ENCODE measurements around the gene TNFAIP1. TPM values are rescaled to one million over a fixed set of nuclear protein-coding genes. Genes with fewer than 3 reads are reported as not detected.
"Not testable (repeated sequence)": the region's sequence is repeated elsewhere in the genome, so short reads cannot be mapped to it uniquely, and the experiment has no call there.

The TNFAIP1 gene
- polyA plus RNA-seq, 3 donors from 2014 or later = 4.7 to 11.6 (median 6.7) TPM

DNA sequence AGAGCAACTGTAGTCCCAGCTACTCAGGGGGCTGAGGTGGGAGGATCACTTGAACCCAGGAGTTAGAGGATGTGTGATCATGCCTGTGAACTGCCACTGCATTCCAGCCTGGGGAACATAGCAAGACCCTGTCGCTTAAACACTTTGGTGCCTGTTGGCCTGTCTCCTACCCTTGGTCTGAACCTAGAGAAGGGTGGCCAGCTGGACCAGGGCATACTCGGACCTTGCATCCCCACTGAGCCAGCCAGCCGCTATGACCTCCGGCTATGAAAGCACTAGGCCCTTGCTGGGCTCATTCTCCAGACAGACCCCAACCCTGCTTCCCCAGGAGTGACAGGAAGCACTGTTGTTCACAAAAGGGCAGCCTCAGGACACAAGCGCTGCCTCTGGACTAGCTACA lies 4.9 kb upstream of the TNFAIP1 start:
- no peaks in the 10 kb centered on the region for H3K9me3 Mint-ChIP-seq
- H3K4me3 Mint-ChIP-seq = no peak overlapping the region
- peaks cover 2 to 10% (median 2%) of the 10 kb centered on the region in 3 donors for H3K27me3 Mint-ChIP-seq (ENCODE audit: low read depth in 3 of 3)
- H3K4me1 Mint-ChIP-seq = peaks cover 20 to 32% of the 10 kb centered on the region in 2 donors
- DNase-seq = no peak
- H3K27ac Mint-ChIP-seq = peak overlapping the region in 1 of 6 donors; percentile 20
- peaks cover 0 to 25% (median 8%) of the 10 kb centered on the region in 3 donors for H3K36me3 Mint-ChIP-seq

DNA sequence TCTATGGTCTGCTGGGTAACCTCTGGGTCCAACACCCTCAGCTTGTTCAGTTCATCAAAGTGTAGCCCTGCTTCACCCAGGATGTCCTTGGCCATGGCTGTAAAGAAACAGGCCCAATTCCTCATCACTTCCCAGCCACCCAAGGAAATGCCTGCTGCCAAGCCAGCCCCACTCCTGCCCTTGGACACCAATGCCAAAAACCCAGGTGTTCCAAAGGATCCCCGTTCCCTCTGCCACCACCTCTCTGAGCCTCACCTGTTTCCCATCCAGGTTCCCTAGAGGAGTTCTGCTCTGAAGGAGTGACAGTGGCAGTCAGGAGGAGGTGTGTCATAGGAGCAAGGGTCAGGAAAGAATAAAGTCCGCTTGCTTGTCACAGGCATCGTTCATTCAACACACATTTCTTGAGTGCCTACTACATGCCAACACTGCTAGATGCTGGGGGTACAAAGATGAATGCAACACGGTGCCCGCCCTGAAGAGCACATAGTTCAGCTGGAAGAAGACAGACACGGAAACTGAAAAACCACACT lies 3.6 kb upstream of the TNFAIP1 start:
- DNase-seq = no peak
- Mint-ChIP-seq H3K36me3 (peaks cover 0 to 16% (median 8%) of the 10 kb centered on the region in 3 donors), H3K4me3 (peak overlapping the region in 1 of 5 donors; percentile 46), H3K4me1 (peaks cover 30 to 43% of the 10 kb centered on the region in 2 donors), H3K27me3 (ENCODE audit: low read depth in 3 of 3) (peaks cover 2 to 10% (median 3%) of the 10 kb centered on the region in 3 donors), H3K27ac (peak overlapping the region in 1 of 6 donors; percentile 33), H3K9me3 (no peaks in the 10 kb centered on the region)

DNA sequence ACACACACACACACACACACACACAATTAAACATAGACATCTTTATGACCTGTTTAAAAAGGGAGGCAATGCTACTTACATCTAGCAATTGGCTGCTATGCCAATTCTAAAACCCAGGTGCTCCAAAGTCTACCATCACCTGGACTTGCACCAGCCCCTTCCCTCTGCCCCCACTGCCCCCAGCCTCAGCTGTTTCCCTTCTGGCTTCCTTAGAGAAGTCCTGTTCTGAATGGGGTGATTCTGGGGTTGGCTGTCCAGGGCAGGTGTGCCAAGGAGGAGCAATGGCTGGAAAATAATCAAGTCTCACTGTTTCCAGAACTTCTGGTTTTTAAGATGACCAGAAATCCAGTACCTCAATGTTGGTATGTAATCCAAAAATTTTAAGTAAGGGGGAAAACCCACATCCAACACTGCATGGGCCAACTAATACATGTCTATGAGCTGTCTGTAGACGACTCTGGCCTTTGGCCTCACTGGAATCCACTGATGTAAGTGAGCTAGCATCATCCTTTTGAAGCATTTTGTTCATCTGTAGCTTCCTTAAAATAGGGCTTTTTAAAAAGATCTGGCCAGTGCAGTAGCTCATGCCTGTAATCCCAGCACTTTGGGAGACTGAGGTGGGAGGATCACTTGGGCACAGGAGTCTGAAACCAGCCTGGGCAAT lies 2.3 kb upstream of the TNFAIP1 start:
- peaks cover 38 to 53% of the 10 kb centered on the region in 2 donors for H3K4me1 Mint-ChIP-seq
- peaks cover 0 to 1% (median 0%) of the 10 kb centered on the region in 6 donors for H3K9me3 Mint-ChIP-seq
- peak overlapping the region in 2 of 5 donors; percentile 7 to 95 for H3K4me3 Mint-ChIP-seq
- H3K36me3 Mint-ChIP-seq = peaks cover 0 to 12% (median 8%) of the 10 kb centered on the region in 3 donors
- DNase-seq = no peak
- H3K27ac Mint-ChIP-seq = peak overlapping the region in 4 of 6 donors; percentile 19 to 96 (median 86)
- peaks cover 2 to 10% (median 3%) of the 10 kb centered on the region in 3 donors for H3K27me3 Mint-ChIP-seq (ENCODE audit: low read depth in 3 of 3)

DNA sequence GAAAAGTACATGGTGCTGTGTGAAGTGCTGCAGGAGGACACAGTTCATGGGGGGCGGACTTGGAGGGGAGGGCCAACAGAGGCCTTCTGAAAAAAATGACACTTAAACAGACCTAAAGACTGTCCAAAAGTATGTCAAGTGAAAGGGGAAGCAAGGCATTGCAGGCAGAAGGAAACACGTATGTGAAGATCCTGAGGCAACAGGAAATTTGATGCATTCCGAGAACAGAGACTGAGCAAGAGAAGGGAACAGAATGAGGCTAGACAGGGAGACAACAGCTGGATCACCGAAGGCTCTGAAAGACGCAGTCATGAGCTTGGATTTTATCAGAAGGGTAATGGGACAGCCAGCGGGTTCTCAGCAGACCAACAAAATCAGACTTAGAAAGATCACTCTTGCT lies 1.4 kb upstream of the TNFAIP1 start:
- peaks cover 2 to 10% (median 3%) of the 10 kb centered on the region in 3 donors for H3K27me3 Mint-ChIP-seq (ENCODE audit: low read depth in 3 of 3)
- H3K27ac Mint-ChIP-seq = peak overlapping the region; percentile 81 to 96 (median 93)
- no peak for DNase-seq
- H3K4me3 Mint-ChIP-seq = peak overlapping the region; percentile 94 to 97 (median 95)
- H3K36me3 Mint-ChIP-seq = peaks cover 0 to 7% (median under 1%) of the 10 kb centered on the region in 3 donors
- H3K9me3 Mint-ChIP-seq = peaks cover 0 to 1% (median 0%) of the 10 kb centered on the region in 6 donors
- peaks cover 41 to 53% of the 10 kb centered on the region in 2 donors for H3K4me1 Mint-ChIP-seq

DNA sequence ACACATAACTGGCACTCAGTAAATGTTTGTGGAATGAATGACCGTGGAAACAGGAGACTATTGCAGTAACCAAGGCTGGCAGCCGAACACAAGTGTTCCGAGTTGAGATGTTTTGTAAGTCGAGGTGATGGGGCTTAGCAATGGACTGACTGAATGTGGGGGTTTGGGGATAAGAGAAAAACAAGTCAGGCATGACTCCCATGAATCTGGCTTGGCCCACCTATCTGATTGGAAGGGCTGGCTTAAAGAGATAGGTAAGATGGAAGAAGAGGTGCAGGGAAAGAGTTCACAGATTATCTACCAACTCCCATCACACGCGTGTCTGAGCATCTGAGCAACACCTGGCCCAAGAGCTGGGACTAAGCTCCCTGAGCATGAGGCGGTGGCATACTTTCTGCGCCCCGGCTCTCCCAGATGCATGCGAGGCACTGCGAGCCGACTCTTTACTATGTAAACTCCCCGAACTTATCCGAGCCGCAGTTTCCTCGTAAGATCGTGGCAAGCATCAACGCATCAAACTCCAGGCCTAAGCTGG lies 828 bp upstream of the TNFAIP1 start:
- peaks cover 2 to 10% (median 3%) of the 10 kb centered on the region in 3 donors for H3K27me3 Mint-ChIP-seq (ENCODE audit: low read depth in 3 of 3)
- H3K36me3 Mint-ChIP-seq = peaks cover 0 to 6% (median 0%) of the 10 kb centered on the region in 3 donors
- H3K9me3 Mint-ChIP-seq = peaks cover 0 to 1% (median 0%) of the 10 kb centered on the region in 6 donors
- peaks cover 41 to 53% of the 10 kb centered on the region in 2 donors for H3K4me1 Mint-ChIP-seq
- H3K27ac Mint-ChIP-seq = peak overlapping the region; percentile 81 to 96 (median 93)
- DNase-seq = no peak
- H3K4me3 Mint-ChIP-seq = peak overlapping the region; percentile 94 to 97 (median 95)

DNA sequence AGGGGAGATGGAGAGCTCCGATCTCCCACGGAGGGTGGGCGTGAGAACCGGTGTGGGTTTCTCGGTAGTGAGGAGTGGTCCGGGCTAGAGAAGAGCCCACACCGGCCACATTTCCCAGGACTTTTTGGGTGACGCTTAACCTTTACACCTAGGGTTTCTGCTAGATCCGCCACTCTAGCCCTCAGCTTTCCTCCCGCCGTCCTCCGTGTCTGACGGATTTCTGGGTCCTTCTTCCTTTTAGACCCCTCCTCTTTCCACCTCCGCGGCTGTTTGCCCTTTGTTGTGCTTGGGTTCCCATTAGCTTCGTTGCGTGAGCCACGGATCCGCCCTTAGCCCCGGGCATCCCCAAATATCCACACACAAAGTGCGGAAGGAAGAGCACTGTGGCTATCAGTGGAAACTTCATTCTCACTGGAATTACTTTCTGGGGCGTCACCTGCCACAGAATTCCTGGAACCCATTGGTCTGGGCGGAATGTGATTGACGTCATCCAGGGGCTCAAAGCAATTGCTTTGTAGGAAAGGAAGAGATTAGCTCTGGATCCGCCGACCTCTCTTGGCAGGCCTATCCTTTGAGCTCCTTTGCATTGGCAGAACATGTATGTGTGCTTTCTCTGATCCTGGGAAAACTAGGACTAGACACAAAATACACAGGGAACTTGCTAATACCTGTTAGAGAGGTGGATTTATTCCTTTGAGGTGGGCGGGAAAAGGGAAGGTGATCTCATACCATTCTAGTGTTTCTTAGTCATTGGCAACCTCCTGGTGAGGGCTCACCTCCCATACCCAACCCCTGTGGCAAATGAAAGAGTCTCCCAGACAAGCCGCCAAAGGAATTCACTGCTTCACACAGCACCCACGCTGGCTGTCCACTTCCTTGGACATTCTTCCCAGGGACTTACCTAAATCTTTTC lies 654 bp downstream of the TNFAIP1 start:
- H3K27ac Mint-ChIP-seq = peak overlapping the region; percentile 81 to 96 (median 93)
- peaks cover 0 to 9% (median 0%) of the 10 kb centered on the region in 3 donors for H3K36me3 Mint-ChIP-seq
- peaks cover 41 to 53% of the 10 kb centered on the region in 2 donors for H3K4me1 Mint-ChIP-seq
- H3K4me3 Mint-ChIP-seq = peak overlapping the region; percentile 94 to 97 (median 95)
- peaks cover 0 to 1% (median 0%) of the 10 kb centered on the region in 6 donors for H3K9me3 Mint-ChIP-seq
- DNase-seq = no peak
- H3K27me3 Mint-ChIP-seq (ENCODE audit: low read depth in 3 of 3) = peaks cover 2 to 10% (median 3%) of the 10 kb centered on the region in 3 donors

DNA sequence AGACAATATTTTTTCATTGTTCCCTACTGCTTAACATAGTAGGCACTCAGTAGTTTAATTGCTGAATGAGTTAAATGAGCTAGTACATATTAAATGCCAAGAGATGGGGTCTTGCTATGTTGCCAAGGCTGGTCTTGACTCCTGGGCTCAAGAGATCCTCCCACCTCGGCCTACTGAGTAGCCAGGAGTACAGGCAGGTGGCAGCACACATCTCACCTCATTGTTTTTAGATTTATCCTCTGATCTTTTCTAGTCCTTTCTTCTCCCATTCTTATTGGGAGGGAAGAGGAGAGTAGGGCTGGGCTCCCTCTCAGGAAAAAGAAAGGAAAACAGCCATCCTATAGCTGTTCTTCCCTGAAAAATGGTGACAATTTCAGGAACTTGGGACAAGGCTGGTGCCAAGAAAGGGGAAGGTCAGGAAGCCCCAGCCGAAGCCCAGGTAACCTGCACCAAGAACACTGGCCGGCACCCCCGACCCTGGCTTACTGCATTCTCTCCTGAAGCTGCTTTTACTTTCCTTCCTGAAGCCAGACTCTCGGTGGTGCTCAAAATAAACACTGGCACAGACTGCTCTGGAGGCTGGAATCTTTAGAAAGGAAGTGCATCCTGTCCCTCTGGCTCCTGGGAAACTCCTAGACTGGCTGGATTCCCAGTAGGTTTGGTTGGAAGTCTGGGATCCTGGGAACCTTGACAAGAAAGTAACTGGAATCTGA lies 2.7 kb downstream of the TNFAIP1 start:
- Mint-ChIP-seq H3K27me3 (ENCODE audit: low read depth in 3 of 3) (peaks cover 2 to 9% (median 3%) of the 10 kb centered on the region in 3 donors), H3K9me3 (peaks cover 0 to 1% (median 0%) of the 10 kb centered on the region in 6 donors), H3K36me3 (peaks cover 0 to 11% (median 0%) of the 10 kb centered on the region in 3 donors), H3K4me3 (peak overlapping the region in 1 of 5 donors; percentile 96), H3K27ac (peak overlapping the region in 2 of 6 donors; percentile 6 to 81), H3K4me1 (peaks cover 40 to 43% of the 10 kb centered on the region in 2 donors)
- DNase-seq = no peak

DNA sequence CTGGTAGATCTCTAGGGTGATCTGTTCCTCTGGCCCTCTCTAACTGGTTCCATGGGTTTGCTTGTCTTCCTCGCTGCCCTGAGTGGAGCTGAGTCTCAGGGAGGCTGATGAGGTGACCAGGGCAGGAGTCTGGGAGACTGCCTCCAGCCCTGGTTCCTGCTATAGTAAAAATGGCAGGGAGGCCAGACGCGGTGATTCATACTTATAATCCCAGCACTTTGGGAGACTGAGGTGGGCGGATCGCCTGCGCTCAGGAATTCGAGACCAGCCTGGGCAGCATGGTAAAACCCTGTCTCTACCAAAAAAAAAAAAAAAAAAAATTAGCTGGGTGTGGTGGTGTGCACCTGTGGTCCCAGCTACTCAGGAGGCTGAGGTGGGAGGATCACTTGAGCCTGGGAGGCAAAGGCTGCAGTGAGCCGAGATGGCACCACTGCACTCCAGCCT lies 3.2 kb downstream of the TNFAIP1 start:
- H3K4me3 Mint-ChIP-seq; H3K27me3 Mint-ChIP-seq (ENCODE audit: low read depth in 3 of 3); H3K9me3 Mint-ChIP-seq; DNase-seq: not testable (repeated sequence)
- Mint-ChIP-seq H3K27ac (peak overlapping the region in 1 of 6 donors; percentile 58), H3K4me1 (peaks cover 38 to 40% of the 10 kb centered on the region in 2 donors), H3K36me3 (peaks cover 0 to 14% (median 1%) of the 10 kb centered on the region in 3 donors)

DNA sequence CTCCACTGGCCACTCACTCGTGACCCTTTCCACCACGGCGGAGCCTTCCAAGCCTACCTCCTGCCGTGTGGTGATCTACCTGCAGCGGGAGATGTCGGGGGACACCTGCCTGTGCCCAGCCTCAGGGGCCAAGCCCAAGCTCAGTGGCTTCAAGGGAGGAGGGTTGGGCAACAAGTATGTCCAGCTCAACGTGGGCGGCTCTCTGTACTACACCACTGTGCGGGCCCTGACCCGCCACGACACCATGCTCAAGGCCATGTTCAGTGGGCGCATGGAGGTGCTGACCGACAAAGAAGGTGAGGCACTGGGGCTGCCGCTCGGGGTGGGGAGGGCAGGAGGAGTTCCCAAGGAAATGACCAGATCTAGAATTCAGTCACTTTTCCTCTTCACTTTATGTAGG lies 3.9 kb downstream of the TNFAIP1 start:
- peaks cover 31 to 34% of the 10 kb centered on the region in 2 donors for H3K4me1 Mint-ChIP-seq
- peaks cover 0 to 19% (median 4%) of the 10 kb centered on the region in 3 donors for H3K36me3 Mint-ChIP-seq
- no peak overlapping the region for H3K27ac Mint-ChIP-seq
- H3K4me3 Mint-ChIP-seq = no peak overlapping the region
- DNase-seq = no peak
- H3K9me3 Mint-ChIP-seq = peaks cover 0 to 1% (median 0%) of the 10 kb centered on the region in 6 donors
- peaks cover 2 to 7% (median 3%) of the 10 kb centered on the region in 3 donors for H3K27me3 Mint-ChIP-seq (ENCODE audit: low read depth in 3 of 3)

DNA sequence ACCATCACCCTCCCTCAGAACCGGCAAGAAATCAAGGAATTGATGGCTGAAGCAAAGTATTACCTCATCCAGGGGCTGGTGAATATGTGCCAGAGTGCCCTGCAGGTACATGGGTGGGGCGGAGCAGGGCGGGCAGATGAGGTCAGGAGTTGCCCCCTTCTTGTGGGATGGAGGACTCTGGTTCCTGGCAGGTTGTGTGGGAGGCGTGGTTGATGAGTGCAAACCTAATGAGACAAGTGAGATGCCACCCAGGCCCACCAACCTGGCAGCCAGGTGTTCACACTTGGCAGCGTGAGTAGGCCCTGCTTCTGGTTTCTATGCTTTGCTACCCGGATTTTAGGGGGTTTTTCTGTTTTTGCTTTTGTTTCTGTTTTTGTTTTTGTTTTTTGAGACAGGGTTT lies 4.8 kb downstream of the TNFAIP1 start:
- H3K4me3 Mint-ChIP-seq = no peak overlapping the region
- peaks cover 0 to 19% (median 4%) of the 10 kb centered on the region in 3 donors for H3K36me3 Mint-ChIP-seq
- H3K27ac Mint-ChIP-seq = no peak overlapping the region
- H3K9me3 Mint-ChIP-seq = peaks cover 0 to 1% (median 0%) of the 10 kb centered on the region in 6 donors
- no peak for DNase-seq
- peaks cover under 1 to 3% (median 2%) of the 10 kb centered on the region in 3 donors for H3K27me3 Mint-ChIP-seq (ENCODE audit: low read depth in 3 of 3)
- peaks cover 23 to 24% of the 10 kb centered on the region in 2 donors for H3K4me1 Mint-ChIP-seq

DNA sequence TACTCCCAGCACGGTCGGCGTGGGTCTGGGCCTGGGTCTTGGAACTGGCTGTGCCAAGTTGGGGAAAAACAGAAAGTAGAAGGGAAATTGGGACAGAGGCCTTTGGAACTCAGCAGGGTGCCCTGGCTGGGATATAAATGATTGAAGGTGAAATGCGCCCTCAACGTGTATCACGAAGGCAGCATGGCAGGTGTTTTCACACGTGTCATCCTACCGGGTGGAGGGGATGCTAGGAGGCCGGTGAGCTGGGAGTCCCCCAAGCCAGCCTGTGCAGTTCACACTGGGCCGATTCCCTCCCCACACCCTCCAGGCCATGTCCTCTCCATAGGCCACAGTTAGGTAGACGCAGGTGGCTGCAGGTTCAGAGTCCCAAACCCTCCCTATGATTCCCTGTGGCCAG lies 6.0 kb downstream of the TNFAIP1 start:
- Mint-ChIP-seq H3K9me3 (peaks cover 0 to 1% (median 0%) of the 10 kb centered on the region in 6 donors), H3K27ac (no peak overlapping the region), H3K4me1 (peaks cover 14 to 16% of the 10 kb centered on the region in 2 donors), H3K4me3 (no peak overlapping the region), H3K36me3 (peaks cover 0 to 30% (median 4%) of the 10 kb centered on the region in 3 donors), H3K27me3 (ENCODE audit: low read depth in 3 of 3) (no peaks in the 10 kb centered on the region)
- no peak for DNase-seq

DNA sequence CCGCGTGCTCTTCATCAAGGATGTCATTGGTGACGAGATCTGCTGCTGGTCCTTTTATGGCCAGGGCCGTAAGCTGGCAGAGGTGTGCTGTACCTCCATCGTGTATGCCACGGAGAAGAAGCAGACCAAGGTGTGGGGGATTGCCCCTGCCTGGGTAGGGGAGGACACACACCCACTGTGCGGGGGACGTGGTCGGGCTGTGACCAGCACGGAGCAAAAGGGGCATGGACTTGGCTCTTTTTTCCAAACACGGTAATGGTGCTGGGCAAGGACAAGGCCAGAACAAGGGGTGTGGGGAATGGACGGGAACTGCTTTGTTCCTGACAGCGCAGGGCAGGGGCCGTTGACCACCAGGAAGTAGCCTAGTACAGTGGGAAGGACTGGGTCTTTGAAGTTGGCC lies 6.8 kb downstream of the TNFAIP1 start:
- Mint-ChIP-seq H3K4me1 (peaks cover 6 to 8% of the 10 kb centered on the region in 2 donors), H3K4me3 (peak overlapping the region in 1 of 5 donors; percentile 27), H3K9me3 (no peaks in the 10 kb centered on the region), H3K36me3 (peaks cover under 1 to 32% (median 9%) of the 10 kb centered on the region in 3 donors), H3K27ac (no peak overlapping the region), H3K27me3 (ENCODE audit: low read depth in 3 of 3) (no peaks in the 10 kb centered on the region)
- no peak for DNase-seq

Measured in immature natural killer cell (primary cell).